ENCODE measurements around the gene SUSD6.

The SUSD6 gene

GRCh38 chr14:69674546-69675244, 63.3 kb downstream of the SUSD6 start:
- no peak for DNase-seq

GRCh38 chr14:69675245-69675583, 63.8 kb downstream of the SUSD6 start:
- DNase-seq, result no peak

- DNase-seq, result no peak
Observed at GRCh38 chr14:69675877-69676416, 64.6 kb downstream of the SUSD6 start.

GRCh38 chr14:69676723-69677122, 65.3 kb downstream of the SUSD6 start:
- no peak for DNase-seq

- no peak for DNase-seq
Observed at GRCh38 chr14:69680297-69680696, 68.9 kb downstream of the SUSD6 start.

GRCh38 chr14:69682136-69682535, 70.7 kb downstream of the SUSD6 start:
- DNase-seq, result no peak

GRCh38 chr14:69682621-69683263, 71.3 kb downstream of the SUSD6 start:
- DNase-seq, result no peak

- DNase-seq, result no peak
Observed at GRCh38 chr14:69683971-69684370, 72.6 kb downstream of the SUSD6 start.

- no peak for DNase-seq
Observed at GRCh38 chr14:69684461-69685217, 73.2 kb downstream of the SUSD6 start.

GRCh38 chr14:69685218-69685616, 73.8 kb downstream of the SUSD6 start:
- peak; percentile 50 for DNase-seq

- no peak for DNase-seq
Observed at GRCh38 chr14:69685716-69686115, 74.3 kb downstream of the SUSD6 start.

GRCh38 chr14:69687606-69688298, 76.4 kb downstream of the SUSD6 start:
- DNase-seq, result no peak

GRCh38 chr14:69688299-69688649, 76.9 kb downstream of the SUSD6 start:
- no peak for DNase-seq

- no peak for DNase-seq
Observed at GRCh38 chr14:69690042-69690441, 78.6 kb downstream of the SUSD6 start.

- no peak for DNase-seq
Observed at GRCh38 chr14:69692594-69692993, 81.2 kb downstream of the SUSD6 start.

- DNase-seq, result no peak
Observed at GRCh38 chr14:69693145-69693544, 81.7 kb downstream of the SUSD6 start.

GRCh38 chr14:69693801-69694729, 82.7 kb downstream of the SUSD6 start:
- DNase-seq, result no peak

- DNase-seq, result no peak
Observed at GRCh38 chr14:69694730-69695281, 83.4 kb downstream of the SUSD6 start.

GRCh38 chr14:69695322-69696203, 84.2 kb downstream of the SUSD6 start:
- no peak for DNase-seq

GRCh38 chr14:69696204-69696527, 84.8 kb downstream of the SUSD6 start:
- DNase-seq, result no peak

Data from stimulated activated CD4-positive, alpha-beta T cell treated with anti-CD3 and anti-CD28 coated beads, Interleukin-12 subunit alpha, Interleukin-12 subunit beta, amount 100 ng/mL, for 4 hours (primary cell).